HT-29 (cell line): ENCODE data around the gene ZG16B. TPM values are rescaled to one million over a fixed set of nuclear protein-coding genes. Genes with fewer than 3 reads are reported as not detected.

ENCODE experiments used
- DNase-seq: peaks from one replicate; pipeline ENCODE4 v3.0.0-alpha.2; 2015; ENCODE audit warnings: low spot score
- total RNA-seq: library from RNA; depleted of rRNA; stranded (reverse); fragments of >200 nt; shearing (Covaris generic); gene quantifications from 2 replicates; pipeline ENCODE4 v1.2.3, GENCODE V29; 2014

The ZG16B gene
- total RNA-seq, 1 experiment from 2014 or later, result 23.3 TPM

DNA sequence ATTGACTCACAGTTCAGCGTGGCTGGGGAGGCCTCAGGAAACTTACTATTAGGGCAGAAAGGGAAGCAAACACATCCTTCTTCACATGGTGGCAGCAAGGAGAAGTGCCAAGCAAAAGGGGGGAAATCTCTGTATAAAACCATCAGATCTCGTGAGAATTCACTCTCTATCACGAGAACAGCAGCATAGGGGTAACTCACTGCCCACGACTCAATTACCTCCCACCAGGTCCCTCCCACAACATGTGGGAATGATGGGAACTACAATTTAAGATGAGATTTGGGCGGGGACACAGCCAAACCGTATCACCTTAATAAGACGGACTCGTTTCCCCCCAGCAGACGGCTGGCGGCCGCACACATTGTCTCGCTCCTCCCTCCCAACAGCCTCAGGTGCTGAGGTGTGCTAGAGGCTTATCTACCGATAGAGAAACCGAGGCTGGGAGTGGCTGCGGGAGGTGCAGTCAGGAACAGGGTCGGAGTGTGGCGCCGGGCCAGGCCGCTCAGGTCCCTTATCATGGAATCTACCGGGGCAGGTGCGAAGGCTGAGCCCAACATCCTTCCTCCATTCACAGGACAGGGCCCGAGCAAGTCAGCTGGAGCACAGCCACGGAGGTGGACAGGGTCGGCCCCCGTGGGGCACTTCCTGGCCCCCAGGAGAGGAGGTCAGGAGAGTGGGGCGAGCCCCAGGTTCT, 4.9 kb upstream of the ZG16B start:
- DNase-seq, result no peak

DNA sequence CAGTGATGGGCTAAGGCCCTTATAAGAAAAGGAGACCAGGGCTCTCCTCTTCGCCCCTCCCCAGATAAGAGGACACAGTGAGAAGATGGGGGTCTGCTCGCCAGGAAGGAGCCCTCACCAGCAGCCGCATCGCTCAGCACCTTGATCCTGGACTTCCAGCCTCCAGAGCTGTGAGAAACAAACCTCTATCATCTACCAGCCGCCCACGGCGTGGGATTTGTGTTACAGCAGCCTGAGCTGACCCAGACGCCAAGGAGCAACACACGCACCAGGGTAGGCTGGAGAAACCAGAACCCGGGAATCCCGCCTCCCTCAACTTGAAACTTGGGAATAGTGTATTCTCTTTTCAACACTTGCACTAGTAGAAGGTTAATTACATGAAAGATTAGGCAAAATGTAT, 4.2 kb upstream of the ZG16B start:
- no peak for DNase-seq

DNA sequence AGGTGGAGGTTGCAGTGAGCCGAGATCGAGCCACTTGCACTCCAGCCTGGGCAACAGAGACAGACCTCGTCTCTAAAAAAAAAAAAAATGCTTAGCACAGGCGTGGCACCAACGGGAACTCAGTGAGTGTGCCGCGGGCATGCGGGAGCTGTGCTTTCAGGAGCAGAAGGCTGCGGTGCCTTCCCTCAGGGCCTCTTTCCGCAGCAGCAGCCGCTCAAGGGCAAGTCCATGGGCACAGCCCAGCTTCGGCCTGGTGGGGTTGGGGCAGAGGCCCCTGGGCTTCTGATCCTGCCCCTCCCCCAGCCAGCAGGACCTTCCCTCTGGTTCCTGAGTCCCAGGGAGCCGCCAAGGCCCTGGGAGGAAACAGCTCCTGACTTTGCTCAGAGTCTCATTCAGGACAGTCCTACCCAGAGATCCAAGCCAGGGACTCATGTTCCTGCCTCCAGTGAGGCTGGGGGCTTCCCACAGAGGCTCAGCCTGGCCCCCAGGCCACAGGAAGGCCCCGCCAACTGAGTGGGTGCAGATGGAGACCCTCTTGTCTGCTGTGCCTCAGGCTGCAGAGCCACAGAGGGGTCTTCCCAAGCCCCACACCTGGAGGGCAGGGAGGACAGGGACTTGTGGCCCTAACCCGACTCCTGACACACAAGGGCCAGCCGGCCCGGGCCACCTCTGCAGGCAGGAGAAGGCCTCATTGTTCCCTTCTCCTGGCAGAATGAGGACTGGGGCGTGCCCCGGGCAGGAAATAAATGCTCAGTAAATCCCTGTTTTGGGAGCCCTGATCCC, 3.3 kb upstream of the ZG16B start:
- DNase-seq, result no peak

DNA sequence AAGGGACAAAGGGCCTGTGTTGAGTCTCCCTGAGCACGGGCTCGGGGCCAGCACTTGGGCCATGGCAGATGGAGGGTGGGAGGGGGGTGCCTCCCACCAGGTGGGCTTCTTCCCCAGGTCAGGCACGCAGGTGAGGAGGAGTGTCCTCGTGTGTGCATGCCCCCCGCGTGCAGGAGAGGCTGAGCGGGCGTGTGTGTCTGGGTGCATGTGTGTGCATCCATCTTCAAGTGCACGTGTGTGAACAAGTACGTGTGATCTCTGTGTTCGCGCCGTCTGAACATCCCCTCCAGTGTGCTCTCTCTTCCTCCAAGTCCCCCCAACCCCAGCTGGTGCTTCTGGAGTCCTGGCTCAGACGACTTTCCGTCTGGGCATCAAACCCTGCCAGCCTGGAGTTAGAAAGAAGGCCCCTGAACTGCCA, 2.7 kb upstream of the ZG16B start:
- DNase-seq, result no peak

GRCh38 chr16:2827831-2828520, 2.1 kb upstream of the ZG16B start:
- DNase-seq, result no peak

DNA sequence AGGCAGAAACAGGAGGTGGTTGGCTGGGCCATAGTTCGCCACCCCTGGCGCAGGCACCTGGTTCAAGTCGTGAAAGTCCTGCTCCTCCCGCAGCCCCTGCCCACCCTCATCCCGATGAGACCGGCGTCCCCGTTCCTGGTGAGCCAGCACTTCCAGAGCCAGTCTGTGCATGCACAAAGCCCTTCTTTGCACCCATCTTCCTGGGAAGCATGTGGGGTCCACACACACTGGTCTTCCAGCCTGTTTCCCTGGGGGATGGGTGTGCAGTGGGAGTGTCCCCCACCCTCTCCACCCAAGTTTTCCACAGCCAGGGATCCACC, 1.6 kb upstream of the ZG16B start:
- no peak for DNase-seq

- DNase-seq, result no peak
Observed at GRCh38 chr16:2828876-2829430, 1.1 kb upstream of the ZG16B start.

GRCh38 chr16:2830355-2830695, 222 bp downstream of the ZG16B start:
- DNase-seq, result no peak

DNA sequence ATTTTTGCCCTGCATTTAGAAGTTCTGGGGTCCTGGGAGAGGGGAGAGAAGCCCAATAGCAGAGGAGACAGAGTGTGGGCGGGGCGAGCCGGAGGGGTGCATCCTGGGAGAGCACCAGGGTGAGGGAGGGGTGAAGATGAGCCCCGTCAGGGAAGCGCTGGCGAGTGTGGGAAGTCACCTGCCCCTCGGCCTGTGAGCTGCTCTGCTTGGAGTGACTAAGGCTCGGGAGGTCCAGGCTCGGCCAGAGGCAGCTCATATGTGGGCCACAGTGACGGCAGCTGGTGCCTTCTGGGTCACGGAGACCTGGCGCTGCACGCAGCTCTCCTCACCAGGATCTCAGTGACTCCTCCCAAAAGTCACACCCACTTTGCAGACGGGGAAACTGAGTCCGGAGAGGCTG, 1.1 kb downstream of the ZG16B start:
- no peak for DNase-seq

DNA sequence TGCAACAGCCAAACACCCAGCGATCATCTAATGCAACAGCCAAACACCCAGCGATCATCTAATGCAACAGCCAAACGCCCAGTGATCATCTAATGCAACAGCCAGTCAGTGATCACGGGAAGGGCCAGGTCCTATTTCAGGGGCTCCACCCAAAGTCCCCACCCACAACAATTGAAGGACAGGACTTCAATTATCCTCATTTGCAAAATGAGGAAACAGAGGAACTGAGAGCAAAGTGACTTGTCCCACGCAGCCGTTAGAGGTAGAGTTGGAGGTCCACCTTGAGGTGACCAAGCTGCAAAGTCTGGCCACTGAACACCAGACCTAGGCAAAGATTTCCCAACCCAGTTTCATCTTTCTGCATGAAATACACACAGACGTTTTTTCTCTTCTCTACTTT, 3.7 kb downstream of the ZG16B start:
- DNase-seq, result no peak

- no peak for DNase-seq
Observed at GRCh38 chr16:2834968-2835367, 4.9 kb downstream of the ZG16B start.

- peak; percentile 96 for DNase-seq
Observed at GRCh38 chr16:2835638-2836493, 5.8 kb downstream of the ZG16B start.

DNA sequence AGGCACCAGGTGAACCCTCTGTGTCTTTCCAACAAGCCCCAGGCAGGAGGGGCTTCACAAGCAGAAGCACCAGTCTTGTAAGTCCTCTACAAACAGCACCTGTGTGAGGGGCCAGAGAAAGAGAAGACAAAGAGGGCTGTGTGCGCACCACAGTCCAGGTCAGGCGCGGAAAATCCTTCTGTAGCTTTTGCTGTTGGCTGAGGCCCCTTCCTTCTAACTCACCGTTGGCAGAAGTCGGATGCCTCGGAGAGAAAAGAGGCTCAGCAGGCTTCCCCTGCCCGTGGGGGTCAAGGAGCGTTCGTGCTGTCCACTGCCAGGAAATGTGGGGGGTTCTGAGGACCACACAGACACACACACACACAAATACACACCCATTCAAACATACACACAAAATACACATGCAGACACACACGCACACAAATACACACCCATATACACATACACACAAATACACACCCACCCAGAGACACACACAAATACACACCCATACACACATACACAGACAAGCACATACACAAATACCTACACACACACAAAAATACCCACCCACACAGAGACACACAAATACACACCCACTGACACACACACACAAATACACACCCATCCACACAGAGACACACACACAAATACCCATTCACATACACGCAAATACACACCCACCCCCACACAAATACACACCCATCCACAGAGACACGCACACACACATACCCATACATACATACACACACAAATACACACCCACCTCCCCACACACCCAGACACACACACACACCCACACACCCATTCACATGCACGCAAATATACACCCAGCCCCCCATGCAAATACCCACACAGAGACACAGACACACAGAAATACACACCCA, 6.8 kb downstream of the ZG16B start:
- no peak for DNase-seq

DNA sequence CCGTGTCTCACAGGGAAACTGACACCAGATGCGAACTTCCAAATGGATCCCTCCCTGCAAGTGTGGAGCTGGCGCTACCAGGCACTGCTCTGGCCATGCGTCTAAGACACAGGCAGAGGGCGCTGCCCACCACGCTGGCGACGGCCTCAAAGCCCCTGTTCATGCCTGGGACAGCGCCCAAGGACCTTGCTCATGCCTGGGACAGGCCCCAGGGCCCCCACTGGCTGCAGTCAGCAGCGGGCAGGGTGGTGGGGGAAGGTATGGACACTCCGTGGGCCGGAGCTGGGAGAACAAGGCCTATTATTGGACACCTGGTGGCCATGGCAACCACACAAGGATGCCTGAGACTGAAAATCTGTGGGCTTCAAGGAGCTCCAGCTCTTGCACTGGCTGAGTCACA, 8.8 kb downstream of the ZG16B start:
- peak; percentile 89 for DNase-seq

DNA sequence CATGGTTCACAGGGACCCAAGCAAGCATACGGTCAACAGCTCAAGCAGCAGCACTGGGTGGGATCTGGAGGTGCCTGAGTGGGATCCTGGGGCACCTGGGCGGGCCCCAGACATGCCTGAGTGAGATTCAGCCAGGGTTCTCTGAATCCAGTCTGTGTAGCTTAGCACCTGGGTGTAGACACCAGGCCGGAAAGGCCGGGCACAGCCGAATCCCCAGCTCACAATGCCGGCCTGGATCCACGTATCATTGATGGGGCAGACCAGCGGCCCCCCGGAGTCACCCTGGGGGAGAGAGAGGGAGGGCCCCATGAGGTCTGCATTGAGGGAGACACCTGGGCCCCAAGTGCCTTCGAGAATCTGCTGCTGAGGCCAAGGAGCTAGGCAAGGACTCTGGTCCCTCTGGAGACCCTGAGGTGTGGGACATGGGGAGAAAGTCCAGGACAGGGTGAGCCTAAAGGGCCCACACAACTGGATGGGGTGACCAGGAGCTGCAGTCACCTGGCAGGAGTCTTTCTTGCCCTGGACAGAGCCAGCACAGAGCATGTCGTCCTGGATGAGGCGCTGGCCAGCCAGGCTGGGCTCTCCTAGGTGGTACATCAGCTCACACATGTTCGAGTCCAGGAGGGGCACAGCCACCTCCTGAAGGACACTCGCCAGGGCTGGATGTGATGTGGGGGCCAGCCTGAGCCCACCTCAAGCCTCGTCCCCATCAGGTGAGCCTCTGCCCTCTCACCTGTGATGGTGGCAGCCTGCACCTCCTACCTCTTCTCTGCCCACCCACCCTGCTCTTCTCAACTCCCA, 9.7 kb downstream of the ZG16B start:
- DNase-seq, result no peak

GRCh38 chr16:2840914-2841313, 10.8 kb downstream of the ZG16B start:
- DNase-seq, result no peak

- peak; percentile 49 for DNase-seq
Observed at GRCh38 chr16:2841606-2842339, 11.7 kb downstream of the ZG16B start.

DNA sequence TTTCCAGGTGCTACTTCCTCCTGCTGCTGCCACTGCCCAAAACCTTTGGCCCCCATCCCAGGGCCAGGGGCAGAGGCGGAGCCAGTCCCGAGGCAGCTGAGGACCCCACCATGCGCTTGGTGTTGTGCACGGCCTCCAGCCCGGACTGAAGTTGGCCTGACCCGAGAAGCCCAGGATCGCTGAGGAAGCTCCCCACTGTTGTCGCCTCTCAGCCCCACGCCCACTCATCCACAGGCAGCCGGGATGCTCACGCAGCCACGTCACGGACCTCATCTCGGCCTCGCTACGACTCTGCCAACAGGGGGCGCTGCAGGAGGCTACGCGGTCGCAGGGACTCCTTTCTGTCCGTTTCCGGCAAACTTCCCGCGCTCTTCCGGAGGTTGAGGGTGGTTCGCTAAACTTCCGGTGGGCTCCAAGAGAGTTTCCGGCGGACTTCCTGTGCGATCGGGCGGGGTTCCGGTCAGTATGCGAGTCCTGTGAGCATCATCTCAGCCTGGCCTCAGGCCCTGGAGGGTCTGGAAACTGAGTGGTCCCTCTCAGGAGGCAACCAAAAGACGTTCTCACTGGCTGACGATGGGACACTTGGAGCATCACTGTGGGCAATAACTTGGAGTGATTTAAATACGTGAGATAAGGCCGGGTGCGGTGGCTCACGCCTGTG, 12.4 kb downstream of the ZG16B start:
- no peak for DNase-seq

DNA sequence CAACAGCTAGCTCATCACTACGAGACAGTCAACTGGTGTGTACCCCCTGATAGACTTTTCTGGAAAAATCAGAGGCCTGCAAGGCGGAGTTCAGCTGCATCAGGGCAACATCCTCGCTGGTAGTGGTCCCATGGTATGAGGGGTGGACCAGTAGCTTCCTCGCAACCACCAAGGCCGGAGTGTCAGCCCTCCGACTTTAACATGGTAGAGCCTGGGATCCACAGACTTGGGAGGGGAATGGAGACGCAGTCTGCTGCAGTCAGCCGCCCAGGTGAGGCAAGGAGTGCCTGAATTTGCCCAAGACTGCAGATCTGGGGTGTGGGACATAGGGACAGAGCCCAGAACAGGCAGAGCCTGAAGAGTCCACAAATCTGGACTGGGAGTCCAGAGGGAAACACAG, 13.4 kb downstream of the ZG16B start:
- no peak for DNase-seq
